B cell (primary cell): ENCODE data around the gene THSD4.

Experiments
- EZH2 ChIP-seq: IDR thresholded peaks from 2 replicates; pipeline ENCODE4 v1.6.1; 2012; ENCODE audit warnings: borderline replicate concordance, low read depth, mild to moderate bottlenecking, moderate library complexity, low read length; ENCODE audit not compliant: insufficient read depth, poor library complexity, severe bottlenecking
- TF ChIP-seq, protein P1 (sequence below): fragments of 200-600 bp; IDR thresholded peaks from one replicate; pipeline ENCODE4 v1.8.0; 2022; ENCODE audit warnings: antibody characterized with exemption, mild to moderate bottlenecking

- no peak for TF ChIP-seq EZH2
- TF ChIP-seq, protein P1, sequence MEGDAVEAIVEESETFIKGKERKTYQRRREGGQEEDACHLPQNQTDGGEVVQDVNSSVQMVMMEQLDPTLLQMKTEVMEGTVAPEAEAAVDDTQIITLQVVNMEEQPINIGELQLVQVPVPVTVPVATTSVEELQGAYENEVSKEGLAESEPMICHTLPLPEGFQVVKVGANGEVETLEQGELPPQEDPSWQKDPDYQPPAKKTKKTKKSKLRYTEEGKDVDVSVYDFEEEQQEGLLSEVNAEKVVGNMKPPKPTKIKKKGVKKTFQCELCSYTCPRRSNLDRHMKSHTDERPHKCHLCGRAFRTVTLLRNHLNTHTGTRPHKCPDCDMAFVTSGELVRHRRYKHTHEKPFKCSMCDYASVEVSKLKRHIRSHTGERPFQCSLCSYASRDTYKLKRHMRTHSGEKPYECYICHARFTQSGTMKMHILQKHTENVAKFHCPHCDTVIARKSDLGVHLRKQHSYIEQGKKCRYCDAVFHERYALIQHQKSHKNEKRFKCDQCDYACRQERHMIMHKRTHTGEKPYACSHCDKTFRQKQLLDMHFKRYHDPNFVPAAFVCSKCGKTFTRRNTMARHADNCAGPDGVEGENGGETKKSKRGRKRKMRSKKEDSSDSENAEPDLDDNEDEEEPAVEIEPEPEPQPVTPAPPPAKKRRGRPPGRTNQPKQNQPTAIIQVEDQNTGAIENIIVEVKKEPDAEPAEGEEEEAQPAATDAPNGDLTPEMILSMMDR = no peak
These were observed 369.9 kb downstream of the THSD4 start for GRCh38 chr15:71485094-71485693.
